ENCODE measurements around the gene ZDHHC7.
"Not testable (repeated sequence)": the region's sequence is repeated elsewhere in the genome, so short reads cannot be mapped to it uniquely, and the experiment has no call there.

ZDHHC7 gene

GRCh38 chr16:85010931-85011845, at the start of gene ZDHHC7:
ZDHHC7 (minus strand) TSS chr16:85011535; CDS start chr16:84990618, 20,917 bp downstream.
- peak; percentile 88 for DNase-seq

- DNase-seq = no peak
Observed at GRCh38 chr16:85058909-85059308, 47.6 kb upstream of the ZDHHC7 start.

- DNase-seq = no peak
Observed at GRCh38 chr16:85057948-85058347, 46.6 kb upstream of the ZDHHC7 start.

DNA sequence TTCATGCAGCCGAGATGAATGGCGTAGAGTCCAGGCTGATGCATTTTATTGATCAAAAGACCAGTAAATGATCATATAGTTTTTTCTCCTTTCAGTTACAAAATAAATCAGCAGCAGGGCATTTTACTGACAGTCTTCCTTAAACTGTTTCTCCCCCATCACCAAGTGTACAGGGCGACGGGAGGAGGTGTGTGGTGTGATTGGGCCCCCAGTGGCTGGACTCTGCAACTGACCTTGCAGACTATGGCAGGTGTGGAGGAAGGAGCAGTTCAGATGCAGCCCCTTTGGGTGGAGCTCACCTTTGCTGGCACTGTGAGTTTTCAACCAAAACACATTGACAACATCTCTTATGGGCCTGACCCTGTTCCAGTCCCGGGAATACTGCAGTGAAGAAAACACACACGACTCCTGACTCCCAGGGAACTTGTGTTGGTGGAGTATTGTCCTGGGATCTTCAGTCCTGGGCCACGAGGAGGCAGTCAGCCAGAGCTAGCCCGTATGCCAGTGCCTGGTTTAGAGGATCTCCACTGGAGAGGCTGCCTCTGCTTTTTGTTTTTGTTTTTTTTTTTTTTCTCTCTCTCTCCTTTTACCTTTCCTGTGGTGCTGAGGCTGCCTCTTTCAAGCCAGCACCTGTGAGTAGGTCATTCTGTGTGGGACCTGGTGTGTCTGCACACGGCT, 46.0 kb upstream of the ZDHHC7 start:
- no peak for DNase-seq

DNA sequence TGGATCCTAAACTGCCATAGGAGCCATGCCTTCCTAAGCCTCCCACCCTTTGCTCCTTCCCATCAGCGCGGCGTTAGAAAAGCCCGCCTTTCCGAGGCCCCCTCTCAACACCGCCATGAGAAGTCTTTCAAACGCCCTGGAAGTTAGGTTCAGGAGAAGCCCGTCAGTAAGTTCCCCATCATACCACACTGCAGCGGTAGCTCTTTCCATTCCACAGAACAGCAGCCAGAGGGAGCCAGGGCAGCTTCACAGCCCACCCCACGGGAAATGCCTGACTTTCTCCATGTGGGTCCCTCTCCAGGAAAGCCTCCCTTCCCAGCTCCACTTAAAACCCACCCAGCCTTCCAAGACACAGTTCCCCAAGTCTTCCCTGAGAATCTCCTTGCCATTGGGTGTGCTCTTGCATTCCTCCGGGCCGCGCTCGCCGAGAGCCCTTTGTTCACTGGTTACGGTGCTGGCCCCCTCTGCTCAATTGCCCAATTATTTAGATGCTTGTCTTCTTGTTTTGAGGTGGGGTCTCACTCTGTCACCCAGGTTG, 44.9 kb upstream of the ZDHHC7 start:
- DNase-seq = no peak

- DNase-seq = peak; percentile 67
Observed at GRCh38 chr16:85055493-85056210, 44.3 kb upstream of the ZDHHC7 start.

DNA sequence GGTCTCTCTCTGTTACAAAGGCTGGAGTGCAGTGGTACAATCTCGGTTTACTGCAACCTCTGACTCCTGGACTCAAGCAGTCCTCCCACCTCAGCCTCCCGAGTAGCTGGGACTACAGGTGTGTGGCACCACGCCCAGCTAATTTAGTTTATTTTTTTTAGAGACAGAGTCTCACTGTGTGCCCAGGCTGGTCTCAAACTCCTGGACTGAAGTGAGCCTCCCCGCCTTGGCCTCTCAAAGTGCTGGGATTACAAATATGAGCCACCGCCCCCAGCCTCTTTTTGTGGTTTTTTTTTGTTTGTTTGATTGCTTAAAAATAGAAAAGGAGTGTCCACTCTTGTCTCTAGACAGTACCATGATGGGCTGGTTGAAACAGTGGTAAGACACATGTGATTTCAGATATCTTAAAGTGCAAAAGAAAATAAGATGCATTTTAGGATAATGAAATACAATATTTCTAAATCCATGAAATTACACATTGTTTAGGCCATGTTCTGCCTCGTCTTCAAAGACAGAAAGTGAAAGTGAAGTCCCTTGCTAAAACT, 43.7 kb upstream of the ZDHHC7 start:
- no peak for DNase-seq

DNA sequence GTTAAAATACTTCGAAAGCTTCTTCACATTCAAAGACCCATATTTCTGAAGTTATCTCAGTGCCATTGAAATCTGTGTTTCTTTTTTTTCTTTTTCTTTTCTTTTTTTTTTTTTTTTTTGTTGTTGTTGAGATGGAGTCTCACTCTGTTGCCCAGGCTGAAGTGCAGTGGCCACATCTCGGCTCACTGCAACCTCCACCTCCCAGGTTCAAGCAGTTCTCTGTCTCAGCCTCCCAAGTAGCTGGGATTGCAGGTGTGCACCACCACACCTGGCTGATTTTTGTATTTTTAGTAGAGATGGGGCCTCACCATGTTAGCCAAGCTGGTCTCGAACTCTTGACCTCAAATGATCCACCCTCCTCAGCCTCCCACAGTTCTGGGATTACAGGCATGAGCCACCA, 43.0 kb upstream of the ZDHHC7 start:
- not testable (repeated sequence) for DNase-seq

GRCh38 chr16:85052536-85052935, 41.2 kb upstream of the ZDHHC7 start:
- no peak for DNase-seq

DNA sequence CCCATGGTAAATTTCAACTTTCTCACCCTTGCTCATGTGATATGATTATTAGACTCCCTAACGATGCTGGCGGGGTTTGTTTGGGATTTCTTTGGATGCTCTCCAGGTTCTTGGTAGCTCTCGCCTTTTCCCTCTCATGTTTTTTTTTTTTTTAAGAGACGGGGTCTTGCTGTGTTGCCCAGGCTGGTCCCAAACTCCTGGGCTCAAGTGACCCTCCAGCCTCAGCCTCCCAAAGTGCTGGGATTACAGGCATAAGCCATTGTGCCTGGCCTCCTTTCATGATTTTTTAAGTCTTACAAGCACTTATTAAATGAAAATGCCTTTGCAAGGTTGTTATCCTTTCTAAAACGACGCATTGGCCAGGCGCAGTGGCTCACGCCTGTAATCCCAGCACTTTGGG, 40.3 kb upstream of the ZDHHC7 start:
- DNase-seq = no peak

DNA sequence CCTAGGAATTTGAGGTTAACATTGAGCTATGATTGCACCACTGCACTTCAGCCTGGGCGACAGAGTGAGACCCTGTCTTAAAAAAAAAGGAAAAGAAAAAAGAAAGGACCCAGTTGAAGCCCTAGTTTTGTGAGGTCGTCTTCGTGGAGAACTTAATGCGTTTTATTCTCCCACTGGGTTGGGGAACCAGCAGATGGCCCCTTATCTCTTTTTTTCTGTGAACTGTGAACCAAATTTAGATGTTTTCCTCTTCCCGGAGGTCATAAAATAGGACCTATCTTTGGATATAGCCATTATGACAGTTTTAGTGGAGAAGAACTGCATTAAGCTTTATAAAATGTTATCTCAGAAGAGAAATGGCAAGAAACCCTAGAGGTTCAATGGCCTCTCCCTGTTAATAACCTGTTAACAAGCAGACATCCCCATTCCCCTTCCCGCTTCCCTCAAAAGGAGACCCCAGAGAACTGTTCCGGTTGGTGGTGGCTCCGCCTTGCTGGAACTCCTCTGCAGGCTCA, 39.8 kb upstream of the ZDHHC7 start:
- DNase-seq = no peak

DNA sequence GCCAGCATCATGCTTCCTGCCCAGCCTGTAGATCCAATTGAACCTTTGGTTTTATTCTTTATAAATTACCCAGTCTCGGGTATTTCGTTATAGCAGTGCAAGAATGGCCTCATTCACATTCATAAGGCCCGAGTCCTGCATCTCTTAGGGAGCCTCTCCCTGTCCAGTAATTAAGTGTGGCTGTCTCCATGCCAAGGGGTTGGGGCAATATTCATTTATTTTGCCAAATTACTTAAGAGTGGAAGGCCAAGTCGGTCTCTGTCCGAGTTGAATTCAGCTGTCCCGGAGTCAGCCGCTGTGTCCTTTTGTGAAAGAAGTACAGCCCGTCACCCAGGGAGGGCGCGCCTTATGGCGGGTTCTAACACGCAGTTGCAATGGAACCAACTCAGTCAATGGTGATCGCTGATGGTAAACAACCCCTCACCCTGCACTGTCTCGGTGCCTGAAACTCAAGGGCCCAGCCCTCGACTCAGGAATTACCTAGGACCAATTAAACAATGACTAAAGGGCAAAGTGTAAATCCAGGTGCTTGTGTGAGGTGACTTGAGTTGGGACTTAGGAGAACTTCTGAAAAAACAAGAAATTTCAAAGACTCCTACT, 38.5 kb upstream of the ZDHHC7 start:
- no peak for DNase-seq

DNA sequence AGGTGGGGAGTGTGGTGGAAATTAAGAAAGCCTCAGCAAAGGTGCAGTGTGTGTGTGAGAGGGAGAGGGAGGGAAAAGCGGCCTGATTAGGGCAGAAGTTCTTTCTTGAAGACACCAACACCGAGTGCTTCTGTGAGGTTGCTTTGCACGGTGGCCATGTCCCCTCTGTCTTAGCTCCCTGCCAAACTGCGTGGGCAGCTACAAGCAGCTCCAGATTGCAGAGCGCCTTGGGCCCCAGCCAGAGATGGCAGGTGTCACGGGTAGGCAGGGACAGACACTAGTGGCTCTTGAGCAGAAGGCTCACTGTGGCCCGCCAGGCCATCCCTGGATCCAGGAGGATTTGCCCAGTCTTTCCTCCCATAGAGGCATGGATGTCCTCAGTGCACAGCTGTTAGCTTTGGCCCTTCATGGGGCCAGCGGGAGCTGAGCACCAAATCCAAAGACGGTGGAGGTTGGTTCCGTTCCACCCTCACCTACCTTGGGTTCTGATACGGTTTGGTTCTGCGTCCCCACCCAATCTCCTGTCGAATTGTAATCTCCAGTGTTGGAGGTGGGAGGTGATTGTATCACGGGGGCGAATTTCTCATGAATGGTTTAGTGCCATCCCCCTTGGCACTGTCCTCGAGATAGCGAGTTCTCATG, 37.7 kb upstream of the ZDHHC7 start:
- DNase-seq = no peak

DNA sequence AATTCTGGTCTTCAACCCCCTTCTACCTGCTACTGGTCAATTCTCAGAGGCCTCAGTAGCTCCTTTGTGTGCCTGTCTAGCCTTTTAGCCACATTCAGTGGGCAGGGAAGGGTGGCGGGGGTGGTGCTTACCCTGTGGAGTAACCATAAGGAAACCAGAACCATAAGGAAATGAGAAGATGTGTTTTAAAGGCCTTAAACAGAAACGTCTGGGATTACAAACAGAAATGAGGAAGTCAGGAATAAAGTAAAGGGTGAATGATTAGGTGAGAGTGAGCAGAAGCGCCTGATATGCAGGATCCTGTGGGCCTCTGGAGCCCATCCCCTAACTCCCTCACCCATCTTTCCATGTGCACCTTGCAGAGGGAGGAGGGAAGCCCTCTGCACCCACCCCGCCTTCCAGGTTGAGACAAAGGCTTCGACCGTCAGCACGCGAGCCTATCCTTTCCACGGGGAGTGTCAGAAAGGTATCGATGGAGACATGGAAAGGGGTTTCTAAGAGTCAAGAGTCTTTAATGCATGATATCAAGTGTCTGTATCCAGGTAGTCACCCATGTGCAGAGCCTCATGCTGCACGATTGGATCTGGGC, 36.6 kb upstream of the ZDHHC7 start:
- DNase-seq = no peak

GRCh38 chr16:85046931-85047866, 35.9 kb upstream of the ZDHHC7 start:
- peak; percentile 26 for DNase-seq

GRCh38 chr16:85046472-85046916, 35.2 kb upstream of the ZDHHC7 start:
- DNase-seq = no peak

DNA sequence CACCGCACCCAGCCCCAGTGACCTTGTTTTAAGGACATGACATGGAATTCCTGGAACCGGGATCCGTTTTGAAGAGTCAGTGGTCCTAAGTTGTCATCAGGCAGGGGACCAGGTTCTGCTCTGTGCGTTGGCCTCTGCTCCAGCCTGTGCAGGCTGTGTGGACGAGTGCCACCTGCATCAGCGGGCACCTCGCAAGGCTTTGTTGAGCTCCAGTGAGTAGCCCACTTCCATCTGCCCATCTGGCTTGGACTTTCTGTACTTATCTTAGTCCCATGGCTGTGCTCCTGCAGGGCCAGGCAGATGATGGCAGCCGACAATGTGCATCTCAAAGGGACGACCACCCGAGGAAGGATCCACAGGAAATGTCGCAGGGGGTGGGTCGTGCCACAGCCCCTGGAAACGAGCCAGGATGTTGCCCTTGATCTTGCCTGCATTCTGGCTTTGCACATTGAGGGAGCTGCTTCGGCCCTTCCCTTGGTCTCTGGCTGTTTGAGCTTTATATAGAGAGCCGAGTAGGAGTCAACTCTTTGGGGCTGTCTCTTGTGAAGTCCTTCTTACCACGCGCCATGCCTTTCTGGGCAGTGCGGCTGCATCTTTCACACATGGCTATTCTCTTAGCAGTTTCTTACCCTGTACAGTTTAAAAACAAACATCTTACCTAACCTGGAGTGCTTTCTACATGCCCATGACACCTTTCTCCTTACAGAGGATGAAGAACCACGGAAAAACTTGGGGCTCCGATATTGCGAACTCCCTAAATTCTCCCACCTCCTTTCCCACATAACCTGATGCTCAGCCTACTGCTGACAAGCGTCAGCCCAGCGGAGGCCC, 34.5 kb upstream of the ZDHHC7 start:
- DNase-seq = no peak

GRCh38 chr16:85045077-85045476, 33.7 kb upstream of the ZDHHC7 start:
- DNase-seq = no peak

GRCh38 chr16:85042606-85043005, 31.3 kb upstream of the ZDHHC7 start:
- no peak for DNase-seq
